Measurements from ENCODE around the gene WIPF1.
A peak's percentile ranks its signal among the peaks of the same experiment; 100 is the strongest.
"Not testable (repeated sequence)": the region's sequence is repeated elsewhere in the genome, so short reads cannot be mapped to it uniquely, and the experiment has no call there.

WIPF1 gene

DNA sequence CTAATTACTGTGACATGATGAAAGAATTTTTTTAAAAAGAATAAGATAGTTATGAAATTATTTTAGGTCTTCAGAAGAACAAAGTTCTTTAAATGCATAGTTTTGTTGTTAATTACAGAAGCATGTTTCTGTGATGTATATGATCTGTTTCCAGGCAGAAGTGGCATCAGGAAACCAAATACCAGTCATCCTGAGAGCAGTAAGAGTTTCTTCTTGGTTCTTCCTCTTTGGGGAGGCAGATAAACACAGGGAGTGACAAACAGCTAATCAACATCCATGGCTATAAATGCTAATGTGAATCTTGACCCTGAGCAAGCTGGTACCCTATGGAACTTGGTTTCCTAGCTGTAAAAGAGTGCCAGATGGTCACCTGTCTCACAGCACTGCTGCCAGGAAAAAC, 29.2 kb downstream of the WIPF1 start:
- DNase-seq: no peak

DNA sequence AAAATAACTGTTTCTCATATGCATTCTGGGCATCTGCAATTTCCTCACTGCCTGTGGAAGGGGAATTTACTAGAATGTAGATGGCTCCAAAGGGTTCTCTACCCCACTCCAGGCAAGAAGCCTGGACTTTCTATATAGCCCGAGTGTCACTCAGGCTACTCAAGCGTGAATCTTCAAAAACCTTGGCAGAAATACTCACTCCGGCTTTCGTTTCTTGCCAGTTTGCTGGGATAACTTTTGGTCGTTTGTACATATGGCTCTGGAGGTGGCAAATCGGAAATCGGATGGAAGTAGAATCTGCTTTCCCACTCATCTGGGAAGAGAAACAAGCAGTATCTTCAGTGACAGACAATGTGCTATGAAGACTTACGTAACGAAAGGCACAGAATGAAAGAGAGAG, 30.7 kb downstream of the WIPF1 start:
- DNase-seq: no peak

DNA sequence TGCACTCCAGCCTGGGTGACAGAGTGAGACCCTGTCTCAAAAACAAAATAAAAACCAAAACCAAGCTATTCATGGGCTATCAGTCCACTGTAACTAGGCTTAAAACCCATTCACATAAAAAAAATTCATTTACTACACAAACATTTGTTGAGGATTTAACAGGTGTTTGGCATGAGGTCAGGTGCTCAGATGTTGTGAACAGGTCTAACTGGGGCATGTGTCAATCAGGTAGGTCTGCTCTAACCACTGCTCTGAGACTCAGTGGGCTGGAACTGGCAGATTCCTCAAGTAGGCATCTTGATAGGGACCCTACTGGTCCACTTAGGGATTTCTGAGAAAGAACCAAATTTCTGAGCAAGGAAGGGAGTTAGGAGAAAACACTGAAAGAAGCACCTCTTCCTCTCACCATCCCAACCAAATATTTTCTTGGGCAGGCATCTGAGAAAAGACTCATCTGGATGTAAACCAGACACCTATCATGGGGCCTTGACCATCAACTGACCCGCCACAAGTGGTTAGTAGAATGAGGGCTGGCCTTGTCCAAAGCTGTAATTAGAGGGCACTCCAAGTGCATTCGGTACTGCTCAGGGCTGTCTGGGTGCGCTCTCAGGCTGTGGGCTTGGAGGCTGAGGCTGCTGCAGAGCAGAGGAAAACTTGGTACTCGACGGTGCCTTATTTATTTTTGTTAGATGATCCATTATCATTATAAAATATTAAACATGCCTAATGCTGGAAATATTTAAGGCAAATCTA, 33.9 kb downstream of the WIPF1 start:
- DNase-seq: no peak

DNA sequence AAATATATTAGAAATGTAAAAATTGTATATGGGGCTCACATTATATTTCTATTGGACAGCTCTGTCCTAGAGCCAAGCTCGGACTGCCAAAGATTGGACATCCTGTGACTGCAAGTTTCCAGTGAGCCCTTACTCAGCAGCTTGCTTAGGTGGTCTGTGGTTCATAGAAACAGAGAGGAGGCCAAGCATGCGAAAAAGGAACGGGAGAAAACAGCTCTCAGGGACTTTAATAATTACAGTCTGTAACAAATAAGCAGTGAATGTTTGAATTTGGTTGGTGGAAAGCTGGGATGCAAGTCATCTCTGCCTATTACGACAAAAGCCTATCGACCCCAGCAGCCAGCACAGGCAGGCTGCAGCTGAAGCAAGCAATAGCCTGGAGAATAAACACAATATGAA, 35.6 kb downstream of the WIPF1 start:
- DNase-seq: no peak

DNA sequence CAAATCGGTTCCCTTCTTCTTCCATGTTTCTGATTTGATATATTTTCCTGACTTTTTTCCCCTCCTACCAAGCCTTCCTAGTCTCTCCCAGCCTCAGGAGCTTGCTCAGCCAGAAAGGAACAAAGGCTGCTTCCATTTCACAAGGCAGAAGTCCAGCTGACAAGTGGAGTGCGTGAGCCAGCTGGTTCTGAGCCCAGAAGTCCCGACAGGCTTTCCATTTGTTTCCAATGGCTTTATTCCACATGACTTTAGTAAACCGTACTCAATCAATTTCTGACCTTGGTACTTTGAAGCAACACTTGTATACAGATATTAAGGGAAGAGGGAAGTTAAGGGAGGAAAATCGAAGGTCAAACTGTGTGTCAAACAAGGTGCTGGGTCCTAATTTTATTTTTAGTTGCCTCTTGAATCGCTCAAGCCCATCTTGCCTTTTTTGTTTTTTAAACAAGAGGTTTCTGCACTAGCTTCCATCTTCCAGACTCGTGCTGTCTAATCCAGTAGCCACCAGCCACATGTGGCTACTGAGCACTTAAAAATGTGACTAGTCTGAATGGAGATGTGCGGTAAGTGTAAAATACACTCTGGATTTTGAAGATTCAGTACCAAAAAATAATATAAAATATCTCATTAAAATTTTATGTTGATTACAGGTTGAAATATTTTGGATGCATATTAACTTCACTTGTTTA, 36.2 kb downstream of the WIPF1 start:
- DNase-seq: peak; percentile 2 to 32

- DNase-seq: no peak
These were observed 36.9 kb downstream of the WIPF1 start for GRCh38 chr2:174560737-174561136.

- no peak for DNase-seq
These were observed 41.6 kb downstream of the WIPF1 start for GRCh38 chr2:174555998-174556397.

- no peak for DNase-seq
These were observed 43.0 kb downstream of the WIPF1 start for GRCh38 chr2:174554529-174555150.

GRCh38 chr2:174553811-174554493, 43.7 kb downstream of the WIPF1 start:
- DNase-seq: no peak

DNA sequence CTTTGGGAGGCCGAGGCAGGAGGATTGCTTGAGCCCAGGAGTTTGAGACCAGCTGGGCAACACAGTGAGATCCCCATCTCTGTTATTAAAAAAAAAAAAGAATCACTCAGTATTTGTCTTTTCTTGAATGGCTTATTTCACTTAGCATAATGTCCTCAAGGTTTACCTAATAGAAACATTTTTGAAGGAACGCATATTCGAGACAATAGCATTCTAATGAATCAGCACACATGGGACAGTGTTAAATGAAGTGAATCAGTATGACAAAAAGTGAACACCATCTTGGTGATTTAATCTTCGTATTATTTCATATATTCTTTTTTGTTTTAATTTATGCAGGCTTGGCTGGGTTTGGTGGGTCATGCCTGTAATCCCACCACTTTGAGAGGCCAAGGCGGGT, 44.7 kb downstream of the WIPF1 start:
- no peak for DNase-seq

- DNase-seq: no peak
These were observed 45.9 kb downstream of the WIPF1 start for GRCh38 chr2:174551697-174552096.

GRCh38 chr2:174548646-174549045, 49.0 kb downstream of the WIPF1 start:
- not testable (repeated sequence) for DNase-seq

DNA sequence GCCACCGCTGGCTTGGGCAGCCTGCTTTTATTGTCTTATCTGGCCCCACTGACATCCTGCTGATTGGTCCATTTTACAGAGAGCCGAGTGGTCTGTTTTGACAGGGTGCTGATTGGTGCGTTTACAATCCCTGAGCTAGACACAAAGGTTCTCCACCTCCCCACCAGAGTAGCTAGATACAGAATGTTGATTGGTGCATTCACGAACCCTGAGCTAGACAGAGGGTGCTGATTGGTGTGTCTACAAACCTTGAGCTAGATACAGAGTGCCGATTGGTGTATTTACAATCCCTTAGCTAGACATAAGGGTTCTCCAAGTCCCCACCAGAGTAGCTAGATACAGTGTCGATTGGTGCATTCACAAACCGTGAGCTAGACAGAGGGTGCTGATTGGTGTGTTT, 49.6 kb downstream of the WIPF1 start:
- not testable (repeated sequence) for DNase-seq

GRCh38 chr2:174546519-174547506, 50.8 kb downstream of the WIPF1 start:
- peak; percentile 8 to 12 for DNase-seq

DNA sequence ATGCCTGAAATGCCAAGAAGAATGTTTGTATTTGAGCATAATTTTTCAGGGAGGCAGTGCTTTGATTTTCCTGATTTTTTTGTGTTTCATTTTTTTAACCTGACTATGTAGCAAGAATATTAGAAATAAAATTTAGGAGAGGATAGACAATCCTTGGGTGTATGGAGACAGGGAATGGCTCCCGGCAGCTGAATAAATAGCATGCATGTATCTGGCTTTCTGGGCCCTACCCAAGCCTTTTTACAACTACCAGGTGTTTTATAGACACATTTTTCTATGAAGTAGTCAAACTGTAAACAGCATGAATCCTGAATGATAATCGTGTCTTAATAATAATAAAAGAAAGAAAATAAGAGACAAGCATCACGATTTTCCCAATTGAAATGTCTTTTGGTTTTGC, 52.4 kb downstream of the WIPF1 start:
- DNase-seq: no peak

DNA sequence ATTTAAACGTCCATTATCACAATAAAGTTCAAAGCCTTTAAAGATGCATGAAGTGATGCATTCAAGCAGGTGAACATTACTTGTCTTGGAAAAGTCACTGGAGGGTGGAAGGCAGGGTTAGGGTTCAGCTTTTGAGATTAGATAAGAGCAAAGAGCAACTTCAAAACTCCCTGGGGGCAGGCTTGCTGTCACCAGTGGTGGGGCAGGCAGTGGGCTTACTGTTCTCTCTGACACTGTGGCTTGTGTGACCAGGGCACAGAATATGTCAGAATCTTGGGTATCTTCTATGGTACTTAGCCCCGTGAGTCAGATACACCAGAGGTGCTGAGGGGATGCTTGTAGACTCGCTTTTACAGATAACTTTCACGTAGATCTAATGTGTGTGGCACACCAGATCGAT, 52.8 kb downstream of the WIPF1 start:
- no peak for DNase-seq

DNA sequence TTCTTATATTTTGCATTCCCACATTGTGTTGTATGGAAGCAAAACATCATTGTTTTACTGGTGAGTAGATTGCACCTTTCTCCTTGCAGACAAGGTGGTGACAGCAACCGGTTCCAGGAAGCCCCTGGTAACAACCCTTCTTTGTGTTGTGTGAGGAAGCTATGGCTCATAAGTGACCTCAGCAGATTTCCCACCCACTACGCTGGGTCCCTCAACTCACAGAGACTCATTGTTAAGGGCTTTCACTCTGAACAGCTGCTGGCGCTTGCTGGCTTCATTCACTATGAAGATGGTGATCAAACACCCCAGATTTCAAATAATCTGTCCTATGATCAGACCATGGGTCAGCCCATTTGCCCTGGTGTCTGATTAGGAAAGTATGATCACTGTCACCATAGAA, 53.4 kb downstream of the WIPF1 start:
- DNase-seq: no peak

- no peak for DNase-seq
These were observed 56.7 kb downstream of the WIPF1 start for GRCh38 chr2:174540893-174541292.

- DNase-seq: peak; percentile 54 to 81
These were observed 61.6 kb downstream of the WIPF1 start for GRCh38 chr2:174535757-174536703.

- DNase-seq: no peak
These were observed 62.5 kb downstream of the WIPF1 start for GRCh38 chr2:174535083-174535482.

DNA sequence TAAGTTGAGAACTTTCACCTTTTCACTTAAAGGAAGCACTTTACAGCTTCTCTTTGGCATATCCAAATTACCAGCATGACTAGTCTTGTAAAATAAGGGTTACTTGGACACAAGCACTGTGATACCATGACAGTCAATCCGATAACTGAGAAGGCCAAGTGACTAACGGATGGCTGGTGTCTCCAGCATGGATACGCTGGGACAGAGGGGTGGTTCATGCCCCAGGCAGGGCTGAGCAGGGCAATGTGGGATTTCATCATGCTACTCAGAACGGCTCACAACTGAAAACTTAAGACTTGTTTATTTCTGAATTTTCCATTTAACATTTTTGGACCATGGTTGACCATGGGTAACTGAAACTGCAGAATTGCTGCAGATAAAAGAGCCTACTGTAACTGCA, 67.7 kb downstream of the WIPF1 start:
- DNase-seq: no peak
